ENCODE measurements around the gene TTC5. TPM values are rescaled to one million over a fixed set of nuclear protein-coding genes. Genes with fewer than 3 reads are reported as not detected.

Gene TTC5, protein sequence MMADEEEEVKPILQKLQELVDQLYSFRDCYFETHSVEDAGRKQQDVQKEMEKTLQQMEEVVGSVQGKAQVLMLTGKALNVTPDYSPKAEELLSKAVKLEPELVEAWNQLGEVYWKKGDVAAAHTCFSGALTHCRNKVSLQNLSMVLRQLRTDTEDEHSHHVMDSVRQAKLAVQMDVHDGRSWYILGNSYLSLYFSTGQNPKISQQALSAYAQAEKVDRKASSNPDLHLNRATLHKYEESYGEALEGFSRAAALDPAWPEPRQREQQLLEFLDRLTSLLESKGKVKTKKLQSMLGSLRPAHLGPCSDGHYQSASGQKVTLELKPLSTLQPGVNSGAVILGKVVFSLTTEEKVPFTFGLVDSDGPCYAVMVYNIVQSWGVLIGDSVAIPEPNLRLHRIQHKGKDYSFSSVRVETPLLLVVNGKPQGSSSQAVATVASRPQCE
- total RNA-seq: 20.0 and 22.0 TPM in 2 replicates
- 20.3 and 22.4 TPM in 2 replicates for polyA plus RNA-seq
- polyA plus RNA-seq (2012): 16.0 and 16.7 TPM in 2 replicates
- polyA minus RNA-seq (ENCODE audit: low replicate concordance): 10.6 and 17.0 TPM in 2 replicates

DNA sequence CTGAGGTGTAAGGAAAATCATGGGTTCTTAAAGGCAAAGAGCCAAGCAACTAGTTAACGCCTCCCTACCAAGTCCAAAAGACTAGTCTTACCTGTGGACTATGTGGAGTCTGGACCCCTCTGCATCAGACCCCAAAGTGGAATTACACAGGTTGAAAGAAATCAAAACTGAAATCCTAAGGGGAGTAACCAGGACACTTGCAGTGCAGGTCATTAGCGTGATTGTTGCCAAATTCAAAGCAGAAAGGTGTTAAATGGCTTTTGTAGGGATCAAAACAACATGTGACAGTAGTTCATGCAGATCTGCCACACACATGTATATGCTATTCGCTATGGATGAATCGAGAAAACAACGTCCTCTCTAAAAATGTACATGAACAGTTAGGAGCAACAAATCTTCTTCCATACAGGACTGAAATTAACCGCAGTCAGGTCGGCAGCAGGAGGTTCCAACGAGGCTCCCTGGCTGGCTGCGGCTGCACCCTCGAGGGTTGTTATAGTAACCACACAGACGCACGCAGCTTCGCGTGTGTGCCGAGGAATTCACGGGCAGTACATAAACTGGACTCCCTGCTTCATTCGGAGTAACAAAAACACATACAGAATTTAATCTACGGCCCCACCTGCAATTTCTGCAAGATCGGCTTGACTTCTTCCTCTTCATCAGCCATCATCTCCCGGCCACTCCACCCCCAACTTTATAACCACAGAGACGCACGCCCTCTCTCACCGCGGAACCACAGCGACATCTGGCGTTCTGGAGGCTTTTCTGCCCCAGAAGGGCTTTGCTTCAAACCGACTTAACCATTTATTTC, at the start of gene TTC5:
Gene TTC5, minus strand, starts transcription at position 687 of the 814 bp plus-strand sequence. Its CDS starts 14 bp downstream, at position 673.
- peak within 1 kb of the TSS; percentile 99 for H3K4me2 ChIP-seq (ENCODE audit: extremely low read depth, insufficient read depth, low read length)
- H3K27me3 ChIP-seq (ENCODE audit: control insufficient read depth, insufficient read depth, low read length): no peaks in the 10 kb centered on the region
- H3K79me2 ChIP-seq (ENCODE audit: control insufficient read depth, insufficient read depth, low read length): peaks cover 9% of the 10 kb centered on the region
- peak within 1 kb of the TSS; percentile 96 for H2AFZ ChIP-seq (ENCODE audit: low read length)
- H3K4me1 ChIP-seq (ENCODE audit: control insufficient read depth, extremely low read depth, insufficient read depth, low read length): peaks cover 2% of the 10 kb centered on the region
- DNase-seq (ENCODE audit: low read depth in 2 of 2): peak; percentile 84 to 93
- H4K20me1 ChIP-seq (ENCODE audit: control insufficient read depth, extremely low read depth, insufficient read depth, low read length): no peaks in the 10 kb centered on the region
- peaks cover under 1% of the 10 kb centered on the region for H3K36me3 ChIP-seq (ENCODE audit: control insufficient read depth, insufficient read depth, low read length)
- TF ChIP-seq, protein P1, sequence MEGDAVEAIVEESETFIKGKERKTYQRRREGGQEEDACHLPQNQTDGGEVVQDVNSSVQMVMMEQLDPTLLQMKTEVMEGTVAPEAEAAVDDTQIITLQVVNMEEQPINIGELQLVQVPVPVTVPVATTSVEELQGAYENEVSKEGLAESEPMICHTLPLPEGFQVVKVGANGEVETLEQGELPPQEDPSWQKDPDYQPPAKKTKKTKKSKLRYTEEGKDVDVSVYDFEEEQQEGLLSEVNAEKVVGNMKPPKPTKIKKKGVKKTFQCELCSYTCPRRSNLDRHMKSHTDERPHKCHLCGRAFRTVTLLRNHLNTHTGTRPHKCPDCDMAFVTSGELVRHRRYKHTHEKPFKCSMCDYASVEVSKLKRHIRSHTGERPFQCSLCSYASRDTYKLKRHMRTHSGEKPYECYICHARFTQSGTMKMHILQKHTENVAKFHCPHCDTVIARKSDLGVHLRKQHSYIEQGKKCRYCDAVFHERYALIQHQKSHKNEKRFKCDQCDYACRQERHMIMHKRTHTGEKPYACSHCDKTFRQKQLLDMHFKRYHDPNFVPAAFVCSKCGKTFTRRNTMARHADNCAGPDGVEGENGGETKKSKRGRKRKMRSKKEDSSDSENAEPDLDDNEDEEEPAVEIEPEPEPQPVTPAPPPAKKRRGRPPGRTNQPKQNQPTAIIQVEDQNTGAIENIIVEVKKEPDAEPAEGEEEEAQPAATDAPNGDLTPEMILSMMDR (conservative IDR thresholded peaks at IDR 0.05 in 1 of 2, IDR thresholded peaks at IDR 0.05 in 1 of 2; ENCODE audit: low read depth in 1 of 2, low read length in 2 of 2): peak; percentile 92 to 98
- TF ChIP-seq EZH2 (IDR thresholded peaks at IDR 0.05; ENCODE audit: low read length, missing control alignments): no peak
- H3K9me3 ChIP-seq (ENCODE audit: control insufficient read depth, insufficient read depth, low read depth, low read length): no peaks in the 10 kb centered on the region
- H3K4me3 ChIP-seq (replicated peaks in 1 of 4; ENCODE audit: control extremely low read depth in 1 of 4, insufficient read depth in 1 of 4, low read depth in 3 of 4, low read length in 4 of 4): peak within 1 kb of the TSS; percentile 63 to 87 (median 72)
- H3K27ac ChIP-seq (ENCODE audit: insufficient read depth, low read length): peak within 1 kb of the TSS; percentile 62
- H3K9ac ChIP-seq (ENCODE audit: insufficient read depth, low read length): peak within 1 kb of the TSS; percentile 18

DNA sequence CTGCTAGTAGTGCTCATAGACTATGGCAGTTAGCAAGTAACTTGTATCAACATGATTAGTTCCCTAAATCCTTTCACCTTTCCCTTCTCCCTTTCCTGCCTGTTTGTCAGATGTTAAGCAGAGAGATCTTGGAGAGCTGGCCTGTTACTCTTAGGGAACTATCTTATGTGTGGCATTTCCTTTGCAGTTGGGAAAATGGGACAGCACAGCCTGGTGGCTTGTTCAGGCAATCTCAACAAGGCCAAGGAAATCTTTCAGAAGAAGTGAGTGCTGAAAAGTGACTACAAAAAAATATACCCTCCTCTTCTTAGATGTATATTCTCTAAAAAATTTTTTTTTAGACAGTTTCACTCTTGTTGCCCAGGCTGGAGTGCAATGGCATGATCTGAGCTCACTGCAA, 45.1 kb upstream of the TTC5 start:
- Histone ChIP-seq H3K36me3 (ENCODE audit: control insufficient read depth, insufficient read depth, low read length) (peaks cover 4% of the 10 kb centered on the region), H3K9me3 (ENCODE audit: control insufficient read depth, insufficient read depth, low read depth, low read length) (no peaks in the 10 kb centered on the region)
- DNase-seq (ENCODE audit: low read depth in 2 of 2): peak in 1 of 2 donors; percentile 32

More for the DNA sequence above, 45.1 kb upstream of the TTC5 start:
- Histone ChIP-seq H3K27ac (ENCODE audit: insufficient read depth, low read length) (no peak overlapping the region), H3K4me2 (ENCODE audit: extremely low read depth, insufficient read depth, low read length) (no peak overlapping the region), H3K9ac (ENCODE audit: insufficient read depth, low read length) (no peak overlapping the region), H4K20me1 (ENCODE audit: control insufficient read depth, extremely low read depth, insufficient read depth, low read length) (no peaks in the 10 kb centered on the region), H3K4me3 (replicated peaks in 1 of 4; ENCODE audit: control extremely low read depth in 1 of 4, insufficient read depth in 1 of 4, low read depth in 3 of 4, low read length in 4 of 4) (no peak overlapping the region), H2AFZ (ENCODE audit: low read length) (no peak overlapping the region), H3K79me2 (ENCODE audit: control insufficient read depth, insufficient read depth, low read length) (no peaks in the 10 kb centered on the region), H3K4me1 (ENCODE audit: control insufficient read depth, extremely low read depth, insufficient read depth, low read length) (no peaks in the 10 kb centered on the region), H3K27me3 (ENCODE audit: control insufficient read depth, insufficient read depth, low read length) (no peaks in the 10 kb centered on the region)
- TF ChIP-seq, protein P1 (conservative IDR thresholded peaks at IDR 0.05 in 1 of 2, IDR thresholded peaks at IDR 0.05 in 1 of 2; ENCODE audit: low read depth in 1 of 2, low read length in 2 of 2): peak in 1 of 2 donors; percentile 35
- no peak for TF ChIP-seq EZH2 (IDR thresholded peaks at IDR 0.05; ENCODE audit: low read length, missing control alignments)
